Measurements from ENCODE around the gene MRPS7.

GRCh38 chr17:75241996-75242460 is 19.7 kb upstream of the MRPS7 start:
- TF ChIP-seq POLR2A (IDR thresholded peaks at IDR 0.05; ENCODE audit: low read length) (no peak), GATA1 (IDR thresholded peaks at IDR 0.05; ENCODE audit: low read depth, low read length) (no peak)
